C4-2B (cell line): ENCODE data around the gene SPOCK1.

Experiments used
- ZFX ChIP-seq: fragments of 450-650 bp; IDR thresholded peaks from 2 replicates; pipeline ENCODE4 v1.6.1; 2017
- TF ChIP-seq, protein P1 (sequence below): fragments of 450-650 bp; conservative IDR thresholded peaks from 2 replicates; pipeline ENCODE4 v1.5.1; 2017; ENCODE audit warnings: mild to moderate bottlenecking

DNA sequence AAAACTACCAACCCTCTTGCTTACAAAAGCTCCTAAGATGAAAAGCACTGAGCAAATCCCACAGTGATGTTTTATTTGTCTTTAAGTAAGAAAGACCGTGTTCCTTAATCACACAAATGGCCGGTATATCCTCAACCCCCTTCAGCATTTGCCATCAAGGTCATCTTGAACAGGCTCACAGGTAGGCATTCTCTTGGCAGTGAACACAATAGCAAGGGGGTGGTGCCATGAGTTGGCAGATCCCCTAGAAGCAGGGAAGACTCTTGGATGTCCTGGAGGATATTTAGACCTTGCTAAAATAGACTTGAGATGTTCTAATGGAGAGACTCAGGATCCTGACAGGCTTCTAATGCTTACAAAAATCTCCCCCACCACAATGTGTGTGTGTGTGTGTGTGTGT lies 323.0 kb downstream of the SPOCK1 start:
- TF ChIP-seq, protein P1, sequence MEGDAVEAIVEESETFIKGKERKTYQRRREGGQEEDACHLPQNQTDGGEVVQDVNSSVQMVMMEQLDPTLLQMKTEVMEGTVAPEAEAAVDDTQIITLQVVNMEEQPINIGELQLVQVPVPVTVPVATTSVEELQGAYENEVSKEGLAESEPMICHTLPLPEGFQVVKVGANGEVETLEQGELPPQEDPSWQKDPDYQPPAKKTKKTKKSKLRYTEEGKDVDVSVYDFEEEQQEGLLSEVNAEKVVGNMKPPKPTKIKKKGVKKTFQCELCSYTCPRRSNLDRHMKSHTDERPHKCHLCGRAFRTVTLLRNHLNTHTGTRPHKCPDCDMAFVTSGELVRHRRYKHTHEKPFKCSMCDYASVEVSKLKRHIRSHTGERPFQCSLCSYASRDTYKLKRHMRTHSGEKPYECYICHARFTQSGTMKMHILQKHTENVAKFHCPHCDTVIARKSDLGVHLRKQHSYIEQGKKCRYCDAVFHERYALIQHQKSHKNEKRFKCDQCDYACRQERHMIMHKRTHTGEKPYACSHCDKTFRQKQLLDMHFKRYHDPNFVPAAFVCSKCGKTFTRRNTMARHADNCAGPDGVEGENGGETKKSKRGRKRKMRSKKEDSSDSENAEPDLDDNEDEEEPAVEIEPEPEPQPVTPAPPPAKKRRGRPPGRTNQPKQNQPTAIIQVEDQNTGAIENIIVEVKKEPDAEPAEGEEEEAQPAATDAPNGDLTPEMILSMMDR, result no peak
- no peak for TF ChIP-seq ZFX
